ENCODE results near the gene HOXB5.

The HOXB5 gene

DNA sequence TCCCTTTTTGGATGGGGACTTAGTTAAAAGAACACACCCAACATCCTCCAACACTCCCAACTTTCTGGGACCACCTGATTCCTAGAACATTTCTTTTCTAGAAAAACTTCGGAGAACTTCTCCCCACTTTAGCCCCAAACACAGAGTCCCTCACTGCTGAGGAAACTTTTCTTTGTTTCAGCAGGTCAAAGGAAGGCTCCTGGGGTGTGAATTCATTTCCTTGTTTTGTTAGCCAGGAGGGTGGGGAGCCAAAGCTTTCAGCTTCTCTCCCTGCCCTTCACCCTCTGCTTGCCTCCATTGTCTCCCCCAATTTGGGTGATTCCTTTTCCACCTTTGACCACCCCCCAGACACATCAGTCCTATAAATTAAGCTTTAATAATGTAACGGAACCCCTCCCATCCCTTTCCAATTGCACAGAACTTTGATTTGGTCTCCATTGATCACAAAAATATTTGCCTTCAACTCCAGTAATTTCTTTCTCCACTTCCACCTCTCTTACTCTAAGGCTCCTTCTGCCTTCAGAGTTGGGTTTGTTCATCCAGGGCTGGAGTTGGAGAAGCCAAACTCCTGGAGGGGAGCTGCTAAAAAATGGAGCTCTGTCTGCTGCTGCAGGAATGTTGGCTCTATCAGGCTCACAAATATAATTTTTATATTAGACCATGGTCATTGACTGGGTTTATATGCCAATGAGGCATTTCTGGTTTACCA lies 25.8 kb downstream of the HOXB5 start:
- no peak overlapping the region for H3K27ac ChIP-seq (ENCODE audit: low read depth, low read length)
- TF ChIP-seq EZH2phosphoT487 (IDR thresholded peaks at IDR 0.05; ENCODE audit: borderline replicate concordance, low read length) = no peak
- TF ChIP-seq CTCF (IDR thresholded peaks at IDR 0.05; ENCODE audit: low read depth, low read length, poor library complexity, severe bottlenecking) = no peak
- H3F3A ChIP-seq (ENCODE audit: control insufficient read depth, insufficient read depth) = no peaks in the 10 kb centered on the region
- H3K4me3 ChIP-seq (ENCODE audit: low read length) = no peak overlapping the region
- H4K20me1 ChIP-seq (ENCODE audit: control insufficient read depth, insufficient read depth, low read depth, low read length) = no peaks in the 10 kb centered on the region
- no peaks in the 10 kb centered on the region for H3K4me1 ChIP-seq (ENCODE audit: control insufficient read depth, low read length)
- no peaks in the 10 kb centered on the region for H3K9me2 ChIP-seq (replicated peaks; ENCODE audit: control insufficient read depth, low read length)
- no peak overlapping the region for H3K4me2 ChIP-seq (ENCODE audit: low read length)
- H3K79me2 ChIP-seq (ENCODE audit: control insufficient read depth, low read length) = no peaks in the 10 kb centered on the region
- H3K27me3 ChIP-seq (ENCODE audit: control insufficient read depth, low read length) = no peaks in the 10 kb centered on the region
- H3K9me3 ChIP-seq (ENCODE audit: control insufficient read depth, insufficient read depth, low read length) = no peaks in the 10 kb centered on the region
- H3K36me3 ChIP-seq (ENCODE audit: control insufficient read depth, low read length) = no peaks in the 10 kb centered on the region; the same call in 1 of the 2 replicates

DNA sequence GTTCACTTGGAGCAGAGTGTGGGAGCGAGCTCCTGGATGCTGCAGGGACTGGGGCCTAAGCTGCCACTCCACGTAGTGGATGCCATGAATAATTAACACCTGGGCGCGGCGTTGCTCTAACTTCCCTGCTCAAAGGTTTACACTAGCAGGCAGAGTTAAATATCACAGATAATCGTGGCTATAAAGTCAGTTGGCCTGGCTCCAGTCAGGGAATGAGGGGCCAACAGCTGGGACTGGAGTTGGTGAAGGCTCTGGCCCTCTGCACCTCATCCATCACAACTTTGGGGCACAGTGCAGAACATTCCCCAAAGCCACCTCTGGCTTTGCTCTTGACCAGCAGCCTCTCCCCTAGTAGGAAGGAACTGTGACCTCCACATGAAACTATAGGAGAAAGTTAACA lies 26.4 kb downstream of the HOXB5 start:
- H3K9me3 ChIP-seq (ENCODE audit: control insufficient read depth, insufficient read depth, low read length) = no peaks in the 10 kb centered on the region
- H3K4me2 ChIP-seq (ENCODE audit: low read length) = no peak overlapping the region
- H3K4me3 ChIP-seq (ENCODE audit: low read length) = no peak overlapping the region
- no peak for TF ChIP-seq CTCF (IDR thresholded peaks at IDR 0.05; ENCODE audit: low read depth, low read length, poor library complexity, severe bottlenecking)
- no peak for TF ChIP-seq EZH2phosphoT487 (IDR thresholded peaks at IDR 0.05; ENCODE audit: borderline replicate concordance, low read length)
- H3K27me3 ChIP-seq (ENCODE audit: control insufficient read depth, low read length) = no peaks in the 10 kb centered on the region
- no peaks in the 10 kb centered on the region for H3K79me2 ChIP-seq (ENCODE audit: control insufficient read depth, low read length)
- no peaks in the 10 kb centered on the region for H3K4me1 ChIP-seq (ENCODE audit: control insufficient read depth, low read length)
- no peaks in the 10 kb centered on the region for H4K20me1 ChIP-seq (ENCODE audit: control insufficient read depth, insufficient read depth, low read depth, low read length)
- H3F3A ChIP-seq (ENCODE audit: control insufficient read depth, insufficient read depth) = no peaks in the 10 kb centered on the region
- no peak overlapping the region for H3K27ac ChIP-seq (ENCODE audit: low read depth, low read length)
- no peaks in the 10 kb centered on the region; the same call in 1 of the 2 replicates for H3K36me3 ChIP-seq (ENCODE audit: control insufficient read depth, low read length)
- no peaks in the 10 kb centered on the region for H3K9me2 ChIP-seq (replicated peaks; ENCODE audit: control insufficient read depth, low read length)

GRCh38 chr17:48566717-48567116 lies 26.9 kb downstream of the HOXB5 start:
- TF ChIP-seq CTCF (IDR thresholded peaks at IDR 0.05; ENCODE audit: low read depth, low read length, poor library complexity, severe bottlenecking) = no peak
- no peak for TF ChIP-seq EZH2phosphoT487 (IDR thresholded peaks at IDR 0.05; ENCODE audit: borderline replicate concordance, low read length)
- Histone ChIP-seq H4K20me1 (ENCODE audit: control insufficient read depth, insufficient read depth, low read depth, low read length) (no peaks in the 10 kb centered on the region), H3K4me2 (ENCODE audit: low read length) (no peak overlapping the region), H3K36me3 (ENCODE audit: control insufficient read depth, low read length) (no peaks in the 10 kb centered on the region; the same call in 1 of the 2 replicates), H3K27ac (ENCODE audit: low read depth, low read length) (no peak overlapping the region), H3K9me2 (replicated peaks; ENCODE audit: control insufficient read depth, low read length) (no peaks in the 10 kb centered on the region), H3K79me2 (ENCODE audit: control insufficient read depth, low read length) (no peaks in the 10 kb centered on the region), H3K27me3 (ENCODE audit: control insufficient read depth, low read length) (no peaks in the 10 kb centered on the region), H3K4me3 (ENCODE audit: low read length) (no peak overlapping the region), H3K4me1 (ENCODE audit: control insufficient read depth, low read length) (no peaks in the 10 kb centered on the region), H3F3A (ENCODE audit: control insufficient read depth, insufficient read depth) (no peaks in the 10 kb centered on the region), H3K9me3 (ENCODE audit: control insufficient read depth, insufficient read depth, low read length) (no peaks in the 10 kb centered on the region)
